Cortex of kidney (tissue), 1 donor: ENCODE data around the gene STK32B.
"Not testable (repeated sequence)": the region's sequence is repeated elsewhere in the genome, so short reads cannot be mapped to it uniquely, and the experiment has no call there.

Experiments used
- DNase-seq: peaks from one replicate; lab custom pipeline; 2025; lab: John Stamatoyannopoulos, UW

Gene STK32B

GRCh38 chr4:5266991-5267390 is 215.7 kb downstream of the STK32B start:
- no peak for DNase-seq

DNA sequence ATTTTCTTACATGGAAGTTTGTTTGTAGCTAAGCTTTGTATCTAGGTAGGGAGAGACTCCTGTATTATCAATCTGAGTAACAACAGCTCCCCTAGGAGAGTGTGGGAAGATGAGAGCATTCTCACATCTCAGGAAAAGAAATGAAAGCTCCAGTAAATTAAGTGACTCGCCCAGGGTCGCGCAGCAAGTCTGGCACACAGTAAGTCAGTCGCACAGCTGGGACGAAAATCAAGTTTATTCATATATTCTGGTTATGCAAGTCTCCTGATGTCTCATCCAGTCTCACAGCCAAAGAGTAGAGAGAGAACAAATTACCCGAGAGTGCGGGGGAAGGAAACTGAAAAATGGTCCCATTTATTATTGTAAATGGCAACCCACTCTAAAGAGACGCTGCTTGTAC is 216.1 kb downstream of the STK32B start:
- DNase-seq = no peak

DNA sequence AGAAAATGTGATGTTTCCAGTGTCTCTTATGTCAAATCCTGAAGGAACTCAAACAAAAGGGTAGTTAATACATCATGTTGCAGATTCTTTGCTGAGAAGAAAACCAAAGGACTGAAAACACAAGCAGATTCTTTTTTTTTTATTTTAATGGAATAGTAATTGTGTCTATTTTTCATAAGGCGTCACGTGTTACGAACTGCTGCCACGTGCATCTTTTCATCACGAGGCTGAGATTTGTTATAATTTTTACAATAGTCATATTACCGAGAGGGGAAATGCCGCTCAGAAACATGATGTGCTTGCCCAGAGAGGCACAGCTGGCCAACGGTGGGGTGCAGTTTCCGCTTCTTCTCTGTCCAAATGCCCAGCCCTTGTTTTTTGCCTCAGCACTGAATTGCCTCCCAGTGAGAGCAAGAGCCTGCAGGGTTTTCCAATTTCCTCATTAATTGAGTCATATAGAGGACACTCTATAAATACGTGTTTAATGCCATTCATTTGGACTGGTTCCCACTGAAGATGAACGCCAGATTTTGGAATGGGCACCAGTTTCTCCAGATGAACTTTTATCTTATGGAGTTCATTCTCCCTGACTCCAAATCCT is 225.3 kb downstream of the STK32B start:
- no peak for DNase-seq

DNA sequence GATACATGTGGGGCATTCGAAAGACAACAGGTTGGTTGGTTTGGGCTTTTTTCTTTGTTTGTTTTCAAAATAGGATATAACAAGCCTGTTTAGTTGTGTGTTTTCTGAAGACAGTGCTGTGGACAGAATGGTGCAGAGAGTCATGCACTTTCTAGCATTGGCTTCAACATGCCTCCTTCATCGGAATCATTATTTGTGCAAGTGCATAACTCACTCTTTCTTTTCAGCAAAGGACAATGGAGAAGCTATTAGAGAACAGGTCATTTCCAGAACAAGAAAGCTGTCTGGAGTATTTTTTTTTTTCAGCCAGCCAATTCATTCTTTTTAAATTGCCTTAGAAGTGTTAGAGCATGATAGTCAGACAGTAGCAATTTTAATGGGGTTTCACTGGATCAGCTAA is 225.8 kb downstream of the STK32B start:
- DNase-seq = no peak

- no peak for DNase-seq
Observed at GRCh38 chr4:5278213-5278612, 226.9 kb downstream of the STK32B start.

DNA sequence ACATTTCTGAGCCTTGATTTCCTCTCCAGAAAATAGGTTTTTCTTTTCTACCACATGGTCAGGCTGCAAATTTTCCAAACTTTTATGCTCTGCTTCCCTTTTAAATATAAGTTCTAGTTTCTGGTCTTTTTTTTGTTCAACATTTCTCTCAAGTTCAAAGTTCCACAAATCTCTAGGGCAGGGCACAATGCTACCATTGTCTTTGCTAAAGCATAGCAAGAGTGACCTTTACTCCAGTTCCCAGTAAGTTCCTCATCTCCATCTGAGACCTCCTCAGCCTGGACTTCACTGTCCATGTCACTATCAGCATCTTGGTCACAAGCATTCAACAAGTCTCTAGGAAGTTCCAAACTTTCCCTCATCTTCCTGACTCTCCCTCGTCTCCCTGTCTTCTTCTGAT is 228.8 kb downstream of the STK32B start:
- DNase-seq = not testable (repeated sequence)

GRCh38 chr4:5280828-5281227 is 229.5 kb downstream of the STK32B start:
- no peak for DNase-seq

DNA sequence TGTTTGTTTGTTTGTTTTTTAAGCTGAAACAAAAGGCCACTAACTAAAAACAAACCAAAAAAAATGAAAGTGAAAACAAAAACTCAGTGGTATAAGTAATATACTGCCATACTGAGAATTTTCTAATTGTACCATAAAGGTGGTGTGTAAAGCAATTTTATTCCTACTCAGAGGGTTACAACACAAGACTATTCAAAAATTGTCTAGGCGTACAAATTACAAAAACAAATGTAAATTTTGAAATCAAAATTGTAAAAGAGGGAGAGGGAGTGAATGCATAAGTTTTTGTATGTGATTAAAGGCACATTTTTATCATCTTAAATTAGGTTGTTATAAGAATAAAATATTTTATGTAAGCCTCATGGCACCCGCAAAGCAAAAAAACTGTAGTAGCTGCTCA is 232.6 kb downstream of the STK32B start:
- no peak for DNase-seq

DNA sequence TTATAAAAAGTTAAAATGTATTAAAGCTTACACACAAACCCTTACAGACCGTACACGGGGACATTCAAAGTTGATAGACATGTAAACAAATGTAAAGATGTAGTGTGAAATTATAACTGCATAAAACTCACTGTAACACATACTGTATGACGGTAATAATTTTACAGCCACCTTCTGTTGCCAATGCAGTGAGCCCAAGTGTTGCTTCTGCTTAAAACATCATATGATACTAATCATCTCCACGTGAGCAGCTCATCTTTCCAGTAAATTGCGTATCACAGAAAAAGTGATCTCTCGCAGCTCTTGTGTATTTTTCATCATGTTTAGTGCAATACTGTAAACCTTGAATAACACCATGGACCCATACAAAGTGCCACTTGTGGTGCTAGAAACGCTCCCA is 233.2 kb downstream of the STK32B start:
- no peak for DNase-seq

DNA sequence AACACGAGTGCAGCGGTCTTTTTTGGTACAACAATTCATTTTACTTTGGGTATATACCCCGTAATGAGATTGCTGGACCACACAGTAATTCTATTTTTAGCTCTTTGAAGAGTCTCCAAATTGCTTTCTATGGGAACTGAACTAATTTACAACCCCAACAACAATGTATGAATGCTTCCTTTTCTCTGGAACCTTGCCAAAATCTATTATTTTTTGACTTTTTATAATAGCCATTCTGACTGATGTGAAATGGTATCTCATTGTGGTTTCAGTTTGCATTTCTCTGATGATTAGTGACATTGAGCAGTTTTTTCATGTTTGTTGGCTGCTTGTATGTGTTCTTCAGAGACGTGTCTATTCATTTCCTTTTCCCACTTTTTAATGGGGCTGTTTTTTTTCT is 240.8 kb downstream of the STK32B start:
- no peak for DNase-seq

DNA sequence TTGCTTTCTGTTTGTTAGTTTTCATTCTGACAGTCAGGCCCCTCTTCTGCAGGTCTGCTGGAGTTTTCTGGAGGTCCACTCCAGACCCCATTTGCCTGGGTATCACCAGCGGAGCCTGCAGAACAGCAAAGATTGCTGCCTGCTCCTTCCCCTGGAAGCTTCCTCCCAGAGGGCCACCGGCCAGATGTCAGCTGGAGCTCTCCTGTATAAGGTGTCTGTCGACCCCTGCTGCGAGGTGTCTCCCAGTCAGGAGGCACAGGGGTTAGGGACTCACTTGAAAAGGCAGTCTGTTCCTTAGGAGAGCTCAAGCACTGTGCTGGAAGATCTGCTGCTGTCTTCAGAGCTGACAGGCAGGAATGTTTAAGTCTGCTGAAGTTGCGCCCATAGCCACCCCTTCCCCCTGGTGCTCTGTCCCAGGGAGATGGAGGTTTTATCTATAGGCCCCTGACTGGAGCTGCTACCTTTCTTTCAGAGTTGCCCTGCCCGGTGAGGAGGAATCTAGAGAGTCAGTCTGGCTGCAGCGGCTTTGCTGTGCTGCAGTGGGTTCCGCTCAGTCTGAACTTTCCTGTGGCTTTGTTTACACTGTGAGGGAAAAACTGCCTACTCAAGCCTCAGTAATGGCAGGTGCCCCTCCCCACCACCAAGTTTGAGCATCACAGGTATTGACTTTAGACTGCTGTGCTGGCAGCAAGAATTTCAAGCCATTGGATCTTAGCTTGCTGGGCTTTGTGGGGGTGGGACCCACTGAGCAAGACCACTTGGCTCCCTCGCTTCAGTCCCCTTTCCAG is 246.9 kb downstream of the STK32B start:
- DNase-seq = not testable (repeated sequence)

GRCh38 chr4:5300283-5300682 is 249.0 kb downstream of the STK32B start:
- DNase-seq = no peak

- no peak for DNase-seq
Observed at GRCh38 chr4:5307928-5308327, 256.6 kb downstream of the STK32B start.

- no peak for DNase-seq
Observed at GRCh38 chr4:5322321-5322720, 271.0 kb downstream of the STK32B start.

DNA sequence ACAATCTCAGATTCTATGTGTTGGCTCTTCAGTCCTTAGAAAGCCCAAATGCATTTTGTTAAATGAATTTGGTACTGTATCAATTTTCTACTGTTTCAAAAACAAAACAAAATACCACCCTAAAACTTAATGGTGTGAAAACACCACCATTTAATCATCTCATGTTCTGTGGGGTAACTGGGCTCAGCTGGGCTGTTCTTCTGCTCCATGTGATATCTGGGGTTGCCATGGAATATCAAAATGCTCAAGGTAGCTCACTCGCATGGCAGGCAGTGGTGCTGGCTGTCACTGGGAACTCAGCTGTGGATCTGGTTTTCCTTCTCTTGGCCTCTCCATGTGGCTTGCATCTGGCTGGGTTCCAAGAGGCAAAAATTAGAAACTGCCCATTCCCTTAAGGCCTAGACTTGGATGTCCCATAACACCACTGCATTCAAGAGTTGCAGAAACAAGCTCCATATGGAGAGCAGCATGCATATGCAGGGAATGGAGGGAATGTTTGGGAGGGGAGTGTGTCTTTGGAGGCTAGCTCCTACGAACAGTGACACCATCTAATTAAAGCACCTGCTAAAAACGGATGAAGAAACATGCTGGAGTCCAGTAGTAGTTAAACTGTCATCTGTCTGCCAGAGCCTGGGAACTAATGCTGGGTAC is 279.2 kb downstream of the STK32B start:
- DNase-seq = no peak

DNA sequence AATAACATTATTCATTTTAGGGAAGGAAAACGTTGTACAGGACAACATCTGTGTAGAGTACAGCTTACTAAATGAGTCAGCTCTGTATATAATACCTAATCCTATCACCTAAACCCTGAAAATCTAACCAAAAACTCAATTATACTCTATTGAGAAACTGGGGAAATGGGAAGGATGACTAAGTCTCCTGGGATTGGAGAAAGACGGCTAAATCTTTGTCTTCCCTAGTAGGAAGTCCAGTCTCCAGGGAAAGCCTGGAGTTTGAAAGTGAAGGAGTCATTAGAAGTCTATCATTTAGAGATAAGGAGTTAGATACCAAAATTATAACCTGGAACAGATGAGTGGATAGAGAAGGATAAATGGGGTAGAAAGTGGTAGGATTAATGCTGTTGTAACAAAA is 286.5 kb downstream of the STK32B start:
- no peak for DNase-seq

DNA sequence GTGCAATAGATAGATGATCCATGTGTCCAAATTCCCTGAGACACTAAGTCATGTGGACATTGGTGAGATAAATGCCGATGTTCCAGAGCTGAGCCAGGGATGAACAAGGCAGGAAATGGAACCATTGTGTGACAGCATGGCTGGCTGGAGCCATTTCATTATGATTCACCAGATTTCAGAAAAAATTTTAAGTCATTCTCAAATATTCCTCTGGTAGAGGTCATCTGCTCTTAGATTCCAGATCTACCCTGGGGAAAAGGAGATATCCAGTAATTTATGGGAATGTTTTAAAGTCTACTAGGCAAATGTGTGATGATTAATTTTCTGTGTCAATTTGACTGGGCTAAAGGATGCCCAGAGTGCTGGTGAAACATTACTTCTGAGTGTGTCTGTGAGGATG is 287.3 kb downstream of the STK32B start:
- no peak for DNase-seq

DNA sequence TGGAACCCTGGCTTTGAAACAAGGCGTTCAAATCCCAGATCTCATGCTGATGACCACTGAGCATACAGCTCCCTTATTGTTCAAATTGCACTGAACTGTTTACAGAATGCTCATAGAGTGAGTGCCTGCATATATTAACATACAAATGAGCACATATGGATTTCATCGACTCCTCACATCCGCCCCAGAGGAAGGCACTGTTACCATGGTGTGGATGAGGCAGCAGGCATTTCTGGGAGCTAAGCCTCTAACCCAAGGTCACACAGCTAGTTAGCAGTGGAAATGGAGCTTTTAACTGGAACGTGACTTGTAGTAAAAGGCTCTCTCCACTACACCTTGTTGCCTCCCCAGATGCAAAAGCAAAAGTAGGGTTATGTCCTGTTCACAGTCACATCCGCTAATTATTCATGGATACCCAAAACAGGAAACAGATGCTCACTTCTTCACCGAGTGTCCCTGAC is 289.7 kb downstream of the STK32B start:
- no peak for DNase-seq

- DNase-seq = no peak
Observed at GRCh38 chr4:5341526-5341925, 290.2 kb downstream of the STK32B start.

DNA sequence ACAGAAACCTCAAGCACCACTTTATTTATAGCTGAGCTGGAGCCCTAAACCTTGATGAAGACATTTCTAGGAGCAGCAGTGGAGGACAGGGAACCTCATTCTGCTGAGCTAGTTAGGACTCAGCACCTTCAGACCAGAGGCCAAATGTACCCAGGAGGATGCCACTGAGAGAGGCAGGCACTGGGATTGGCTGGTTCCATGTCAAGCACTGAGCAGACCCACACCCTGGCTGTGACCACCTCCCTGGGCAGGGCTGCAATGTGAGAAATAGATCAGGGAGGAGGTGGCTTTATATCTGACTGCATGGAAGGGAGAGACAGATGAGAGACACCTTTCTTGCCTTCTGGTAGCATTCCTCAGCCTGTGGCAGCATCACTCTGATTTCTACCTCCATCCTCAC is 304.6 kb downstream of the STK32B start:
- DNase-seq = no peak

GRCh38 chr4:5357870-5358269 is 306.6 kb downstream of the STK32B start:
- DNase-seq = no peak

GRCh38 chr4:5361968-5362367 is 310.7 kb downstream of the STK32B start:
- no peak for DNase-seq

GRCh38 chr4:5364406-5364805 is 313.1 kb downstream of the STK32B start:
- no peak for DNase-seq
